Natural killer cell treated with Interleukin-12 subunit alpha and Interleukin-12 subunit beta and Interleukin-15 and Interleukin-18, amount 100 ng/mL, for 72 hours (primary cell): ENCODE data around the gene TENM4. TPM values are rescaled to one million over a fixed set of nuclear protein-coding genes. Genes with fewer than 3 reads are reported as not detected.
"Not testable (repeated sequence)": the region's sequence is repeated elsewhere in the genome, so short reads cannot be mapped to it uniquely, and the experiment has no call there.

ENCODE experiments used
- ATAC-seq, 2 donors: fragments of 150-1000 bp; cut with Tn5 transposase in 1 of 2; sonication (Bioruptor Pico), chemical (Tn5 transposase) in 1 of 2; 2 replicates each; pipeline ENCODE4 v1.10.0; 2021
- DNase-seq: peaks from one replicate; pipeline ENCODE4 v3.0.0; 2022; ENCODE audit warnings: low spot score
- H3K27ac Mint-ChIP-seq, 2 donors: 1 replicate in 1 of 2; 2 replicates in 1 of 2; pipeline ENCODE4 v1.8.0; 2022; ENCODE audit warnings: mixed read lengths in 2 of 2, mild to moderate bottlenecking in 1 of 2, moderate library complexity in 1 of 2
- H3K27me3 Mint-ChIP-seq, 2 donors: 1 replicate in 1 of 2; 2 replicates in 1 of 2; pipeline ENCODE4 v1.8.0; 2022; ENCODE audit warnings: mixed read lengths in 2 of 2
- H3K36me3 Mint-ChIP-seq: one replicate; pipeline ENCODE4 v1.8.0; 2022; ENCODE audit warnings: mixed read lengths
- H3K4me1 Mint-ChIP-seq, 2 donors: 1 replicate in 1 of 2; 2 replicates in 1 of 2; pipeline ENCODE4 v1.8.0; 2022; ENCODE audit warnings: low read depth in 2 of 2, mixed read lengths in 2 of 2, mild to moderate bottlenecking in 1 of 2
- H3K4me3 Mint-ChIP-seq: one replicate; pipeline ENCODE4 v1.8.0; 2022; ENCODE audit warnings: mixed read lengths
- H3K9me3 Mint-ChIP-seq: 2 replicates; pipeline ENCODE4 v1.8.0; 2022; ENCODE audit warnings: mixed read lengths
- total RNA-seq, 2 donors: library from RNA; stranded (reverse); gene quantifications; one replicate each; pipeline ENCODE4 v1.2.3, GENCODE V29; 2022

The TENM4 gene
- total RNA-seq, 2 donors from 2014 or later: not detected

DNA sequence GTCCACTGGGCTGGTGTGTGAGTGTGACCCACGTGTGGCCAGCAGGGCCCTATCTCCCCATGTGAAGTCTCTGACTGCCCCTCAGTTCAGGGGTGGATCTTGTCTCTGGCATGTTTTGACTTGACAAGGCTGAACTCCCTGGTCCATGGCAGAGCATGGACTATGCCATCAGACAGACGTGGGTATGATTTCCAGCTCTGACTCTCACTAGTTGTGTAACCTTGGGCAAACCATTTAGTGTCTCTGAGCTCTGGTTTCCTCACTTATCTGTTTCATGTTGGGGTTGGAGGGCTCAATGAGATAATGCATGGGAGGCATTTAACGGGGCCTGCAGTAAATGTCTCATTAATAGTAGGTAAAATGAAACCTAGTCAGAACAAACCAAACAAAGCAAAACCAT, 611.7 kb downstream of the TENM4 start:
- no peak for DNase-seq
- Mint-ChIP-seq H3K4me3 (no peak overlapping the region), H3K9me3 (no peaks in the 10 kb centered on the region), H3K27ac (no peak overlapping the region), H3K36me3 (no peaks in the 10 kb centered on the region), H3K4me1 (no peaks in the 10 kb centered on the region), H3K27me3 (peaks cover 0 to 10% of the 10 kb centered on the region in 2 donors)
- ATAC-seq: peak in 1 of 2 donors; percentile 44

DNA sequence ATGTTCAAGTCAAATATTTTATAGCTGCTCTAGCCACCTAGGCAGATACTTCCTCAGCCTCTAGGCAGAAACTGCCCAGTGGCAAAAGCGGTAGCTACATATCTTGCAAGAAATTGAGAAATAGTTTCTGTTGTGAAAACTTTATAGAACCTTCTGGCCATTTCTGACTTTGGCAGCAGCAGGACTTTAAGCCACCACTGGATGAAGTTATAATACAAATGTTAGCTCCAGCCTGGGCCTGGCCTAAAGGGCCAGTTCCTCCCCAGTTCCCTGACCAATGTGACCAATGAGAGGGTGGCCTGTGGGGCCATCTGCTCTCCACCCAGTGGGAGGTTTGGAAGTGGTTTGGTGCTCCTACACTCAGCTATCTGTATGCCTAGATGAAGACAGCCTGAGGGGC, 612.2 kb downstream of the TENM4 start:
- H3K36me3 Mint-ChIP-seq: no peaks in the 10 kb centered on the region

DNA sequence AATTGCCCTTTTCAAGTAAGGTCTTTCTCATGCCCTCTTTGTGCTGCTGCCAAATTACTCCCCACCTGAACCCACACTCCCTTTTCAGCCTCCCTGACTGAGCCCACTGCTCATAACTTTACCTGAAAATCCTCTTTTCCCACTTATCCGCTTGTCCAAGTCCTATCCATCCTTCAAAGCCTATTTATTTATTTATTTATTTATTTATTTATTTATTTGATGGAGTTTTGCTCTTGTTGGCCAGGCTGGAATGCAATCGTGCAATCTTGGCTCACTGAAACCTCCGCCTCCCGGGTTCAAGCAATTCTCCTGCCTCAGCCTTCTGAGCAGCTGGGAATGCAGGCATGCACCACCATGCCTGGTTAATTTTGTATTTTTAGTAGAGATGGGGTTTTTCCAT, 613.5 kb downstream of the TENM4 start:
- H3K9me3 Mint-ChIP-seq, H3K36me3 Mint-ChIP-seq, H3K27me3 Mint-ChIP-seq, H3K4me3 Mint-ChIP-seq, ATAC-seq, H3K27ac Mint-ChIP-seq, DNase-seq, H3K4me1 Mint-ChIP-seq: not testable (repeated sequence)

More for the DNA sequence above, 612.2 kb downstream of the TENM4 start:
- H3K9me3 Mint-ChIP-seq: no peaks in the 10 kb centered on the region
- DNase-seq (no peak), ATAC-seq (no peak)
- H3K27ac Mint-ChIP-seq: no peak overlapping the region
- no peaks in the 10 kb centered on the region for H3K4me1 Mint-ChIP-seq
- H3K27me3 Mint-ChIP-seq: peaks cover 0 to 5% of the 10 kb centered on the region in 2 donors
- H3K4me3 Mint-ChIP-seq: no peak overlapping the region

DNA sequence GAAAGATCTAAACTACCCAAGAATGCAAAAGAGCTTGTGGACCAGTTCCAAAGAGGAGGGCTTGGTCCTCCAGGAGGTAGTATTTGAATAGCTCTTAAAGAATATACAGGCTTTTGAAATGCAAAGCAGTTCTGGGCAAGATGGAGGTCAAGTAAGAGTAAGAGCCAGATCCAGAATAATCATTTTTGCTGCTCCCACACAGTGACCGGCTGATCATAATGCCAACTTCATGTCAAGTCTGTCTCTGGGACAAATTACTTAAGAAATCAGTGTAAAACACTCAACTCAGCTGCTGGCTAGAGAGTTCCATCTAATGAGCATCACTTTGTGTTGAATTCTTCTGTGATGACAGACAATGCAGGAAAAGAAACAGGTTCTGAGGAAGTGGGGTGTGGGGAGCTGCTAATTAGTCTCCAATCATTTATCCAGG, 615.2 kb downstream of the TENM4 start:
- Mint-ChIP-seq H3K4me3 (no peak overlapping the region), H3K36me3 (no peaks in the 10 kb centered on the region), H3K9me3 (no peaks in the 10 kb centered on the region), H3K27ac (no peak overlapping the region), H3K4me1 (no peaks in the 10 kb centered on the region), H3K27me3 (no peaks in the 10 kb centered on the region)
- ATAC-seq (no peak), DNase-seq (no peak)

DNA sequence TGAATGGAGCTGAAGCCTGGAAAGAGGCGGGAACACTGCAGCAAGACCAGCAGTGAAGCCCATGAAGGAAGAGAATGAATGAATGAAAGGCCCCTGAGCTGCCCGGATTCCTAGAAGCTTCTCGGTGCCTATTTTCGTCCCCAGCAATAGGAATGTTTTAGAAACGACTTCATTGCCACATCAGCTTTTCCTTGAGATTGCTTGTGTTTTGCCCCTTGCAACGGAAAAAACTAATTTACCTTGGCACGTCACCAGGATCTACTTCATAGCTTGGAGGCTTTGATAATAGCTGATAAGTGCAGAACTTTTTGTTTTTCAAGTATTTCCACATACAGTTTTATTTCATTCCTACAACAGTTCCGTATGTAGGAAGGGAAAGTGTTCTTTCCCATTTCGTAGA, 617.2 kb downstream of the TENM4 start:
- no peaks in the 10 kb centered on the region for H3K4me1 Mint-ChIP-seq
- H3K9me3 Mint-ChIP-seq: no peaks in the 10 kb centered on the region
- H3K27ac Mint-ChIP-seq: no peak overlapping the region
- no peak for DNase-seq
- ATAC-seq: no peak
- no peaks in the 10 kb centered on the region for H3K36me3 Mint-ChIP-seq
- peaks cover 0 to 4% of the 10 kb centered on the region in 2 donors for H3K27me3 Mint-ChIP-seq
- H3K4me3 Mint-ChIP-seq: no peak overlapping the region

DNA sequence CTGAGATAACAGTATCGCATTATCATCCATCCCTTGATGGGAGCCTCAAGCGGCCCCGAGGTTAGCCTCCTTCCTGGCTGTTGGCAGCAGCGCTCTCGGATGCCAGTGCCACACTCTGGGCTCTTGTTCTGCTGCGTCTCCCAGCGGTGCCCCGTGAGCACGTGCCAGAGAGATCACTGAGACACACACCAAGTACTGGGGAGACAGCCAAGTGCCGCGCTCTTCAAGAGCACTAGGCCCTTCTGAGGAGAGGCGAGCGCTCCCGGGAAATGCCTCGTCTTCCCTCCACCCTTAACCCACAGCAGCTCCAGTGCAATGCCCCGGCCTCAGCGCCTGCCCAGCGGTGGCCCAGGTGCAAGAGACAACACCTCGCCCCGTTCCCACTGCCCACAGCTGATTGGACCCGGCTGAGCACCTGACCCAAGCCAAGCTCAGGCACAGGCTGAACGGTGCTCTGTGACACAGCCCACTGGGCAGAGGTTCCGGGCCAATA, 617.9 kb downstream of the TENM4 start:
- ATAC-seq (peak in 1 of 2 donors; percentile 36), DNase-seq (no peak)
- no peaks in the 10 kb centered on the region for H3K9me3 Mint-ChIP-seq
- no peak overlapping the region for H3K27ac Mint-ChIP-seq
- H3K36me3 Mint-ChIP-seq: no peaks in the 10 kb centered on the region
- peaks cover 0 to 4% of the 10 kb centered on the region in 2 donors for H3K27me3 Mint-ChIP-seq
- no peaks in the 10 kb centered on the region for H3K4me1 Mint-ChIP-seq
- no peak overlapping the region for H3K4me3 Mint-ChIP-seq

DNA sequence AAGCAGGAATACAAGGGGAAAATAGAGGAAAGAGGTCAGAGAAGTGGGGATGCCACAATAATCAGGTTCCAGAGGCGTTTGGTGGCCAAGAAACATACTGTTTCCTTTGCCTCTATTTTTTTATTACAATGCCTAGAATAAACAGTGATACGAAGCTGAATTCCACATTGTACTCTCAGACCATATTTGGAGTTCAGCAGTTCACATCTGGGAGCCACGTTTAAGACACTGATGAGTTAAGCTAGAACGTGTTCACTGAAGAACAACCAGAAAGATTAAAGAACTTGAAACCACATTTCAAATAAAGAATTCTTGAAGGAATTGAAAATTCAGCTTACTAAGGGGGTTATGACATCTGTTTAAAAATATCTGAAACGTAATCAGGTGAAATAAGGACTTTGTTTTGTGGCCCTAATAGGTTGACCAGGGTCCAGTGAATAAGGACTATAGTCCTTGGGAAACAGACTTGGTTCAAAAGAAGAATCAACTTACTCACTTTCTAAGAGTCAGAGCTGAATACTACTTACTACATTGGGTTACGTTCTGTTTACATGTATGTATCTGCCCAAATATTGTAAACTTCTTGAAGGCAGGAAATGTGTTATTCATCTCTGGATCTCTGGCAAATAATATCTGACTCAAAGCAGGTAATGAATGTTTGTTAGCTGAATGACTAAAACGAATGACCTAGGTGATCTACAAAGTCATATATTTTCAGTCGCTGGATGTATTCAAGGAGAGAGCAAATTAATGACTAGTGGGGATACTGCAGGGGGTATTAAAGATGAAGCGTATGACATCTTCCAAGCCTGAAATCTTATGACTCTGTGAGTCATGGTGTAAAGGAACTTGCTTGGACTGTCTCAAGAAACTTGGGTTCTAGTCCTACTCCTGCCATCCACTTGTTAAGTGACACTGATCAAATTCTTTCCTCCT, 619.2 kb downstream of the TENM4 start:
- Mint-ChIP-seq H3K27ac (no peak overlapping the region), H3K27me3 (peaks cover 0 to 4% of the 10 kb centered on the region in 2 donors), H3K9me3 (no peaks in the 10 kb centered on the region), H3K36me3 (no peaks in the 10 kb centered on the region), H3K4me1 (no peaks in the 10 kb centered on the region), H3K4me3 (no peak overlapping the region)
- DNase-seq: no peak
- ATAC-seq: no peak

DNA sequence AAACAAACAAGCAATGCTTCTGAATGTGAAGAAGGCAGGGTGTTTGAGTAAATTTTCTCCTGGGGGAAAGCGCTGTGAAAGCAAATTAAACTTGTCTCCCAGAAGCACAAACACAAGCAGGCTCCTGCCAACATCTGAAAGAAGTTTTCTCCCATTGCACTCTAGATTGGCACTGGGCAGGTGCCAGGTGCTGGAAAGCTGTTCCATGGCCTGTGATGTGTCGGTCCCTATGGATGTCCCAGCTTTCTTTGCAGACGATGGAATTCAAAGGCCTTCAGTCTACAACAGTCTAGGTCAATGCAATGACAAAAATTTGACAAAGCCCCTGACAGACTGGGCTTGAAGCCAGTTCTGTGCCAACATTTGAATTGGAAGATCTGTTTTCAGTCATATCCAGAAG, 620.1 kb downstream of the TENM4 start:
- DNase-seq (no peak), ATAC-seq (no peak)
- Mint-ChIP-seq H3K36me3 (no peaks in the 10 kb centered on the region), H3K4me3 (no peak overlapping the region), H3K27me3 (peaks cover 0 to 4% of the 10 kb centered on the region in 2 donors), H3K27ac (no peak overlapping the region), H3K4me1 (no peaks in the 10 kb centered on the region), H3K9me3 (no peaks in the 10 kb centered on the region)

DNA sequence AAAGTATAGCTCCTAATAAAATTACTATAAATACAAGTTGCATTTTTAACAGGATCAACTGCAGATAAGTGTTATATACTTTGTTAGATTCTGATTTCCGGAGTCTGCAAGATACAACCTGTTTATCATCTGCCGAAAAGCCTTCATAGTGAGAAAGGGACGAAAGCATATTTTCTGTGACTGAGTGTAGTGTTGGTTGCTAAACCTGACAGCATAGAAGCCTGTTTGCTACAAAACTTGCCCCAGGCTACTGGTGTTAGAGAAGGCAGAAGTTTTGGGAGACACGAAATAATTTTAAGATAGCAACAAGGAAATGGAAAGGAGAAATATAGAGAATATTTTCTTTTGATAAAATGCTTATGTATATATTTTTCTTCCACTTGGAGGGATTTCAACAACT, 622.6 kb downstream of the TENM4 start:
- no peaks in the 10 kb centered on the region for H3K4me1 Mint-ChIP-seq
- no peak overlapping the region for H3K4me3 Mint-ChIP-seq
- no peaks in the 10 kb centered on the region for H3K9me3 Mint-ChIP-seq
- H3K36me3 Mint-ChIP-seq: no peaks in the 10 kb centered on the region
- no peak for ATAC-seq
- H3K27me3 Mint-ChIP-seq: peaks cover 7 to 8% of the 10 kb centered on the region in 2 donors
- DNase-seq: no peak
- no peak overlapping the region for H3K27ac Mint-ChIP-seq

DNA sequence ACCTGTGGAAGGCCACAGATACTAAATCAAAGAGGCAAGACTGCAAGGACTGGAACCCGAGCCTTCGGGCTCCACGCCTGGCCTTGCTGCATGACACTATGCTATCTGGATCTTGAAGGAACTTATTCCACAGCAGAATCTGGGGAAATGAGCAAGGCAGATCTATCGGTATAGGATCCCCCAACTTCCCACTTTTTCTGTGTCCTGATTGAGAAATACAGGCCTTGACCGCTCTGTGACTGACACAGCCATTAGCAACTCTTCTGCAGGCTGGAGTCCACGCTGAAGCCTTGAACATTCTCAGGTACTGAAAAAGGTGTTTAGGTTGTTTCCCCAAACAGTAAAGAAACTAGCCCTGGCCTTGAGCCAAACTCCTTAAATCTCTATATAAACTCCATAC, 625.0 kb downstream of the TENM4 start:
- Mint-ChIP-seq H3K4me3 (no peak overlapping the region), H3K36me3 (no peaks in the 10 kb centered on the region), H3K4me1 (no peaks in the 10 kb centered on the region), H3K27ac (no peak overlapping the region), H3K27me3 (peaks cover 8 to 11% of the 10 kb centered on the region in 2 donors), H3K9me3 (no peaks in the 10 kb centered on the region)
- DNase-seq (no peak), ATAC-seq (no peak)

DNA sequence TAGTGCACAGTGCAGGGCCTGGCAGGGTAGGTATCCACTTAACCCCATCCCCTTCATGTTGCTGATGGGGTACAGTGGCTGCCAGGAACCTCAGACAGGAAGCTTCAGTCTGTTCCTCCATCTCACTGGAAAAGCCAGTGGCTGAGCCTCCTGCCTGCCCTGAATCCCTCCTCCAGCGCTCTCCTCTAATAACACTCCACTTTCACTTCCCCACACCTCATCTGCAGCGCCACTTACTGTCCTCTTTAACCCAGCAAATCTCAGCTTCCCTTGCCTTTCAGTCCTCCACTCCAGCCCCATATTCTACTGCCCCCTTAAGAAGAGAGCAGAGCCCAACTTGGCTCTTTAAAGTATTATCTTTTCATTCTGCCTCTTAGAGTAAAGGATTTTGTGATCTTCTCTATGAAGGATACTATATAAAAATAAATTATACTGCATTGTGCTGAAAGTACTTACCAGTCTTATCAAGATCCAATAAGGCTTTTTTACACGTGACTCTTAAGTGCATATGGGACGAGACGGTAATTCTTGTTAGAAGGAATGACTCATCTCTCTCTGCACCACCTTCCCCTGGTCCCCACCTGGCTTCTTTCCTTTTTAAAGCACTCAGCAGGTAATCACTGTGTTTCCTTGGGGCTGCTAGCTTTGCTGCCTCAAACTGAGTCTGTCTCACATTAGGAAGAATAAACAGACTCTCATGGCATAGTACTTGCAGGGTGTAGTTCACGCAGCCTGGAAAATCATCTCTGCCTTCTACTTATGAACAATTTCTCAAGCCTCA, 628.1 kb downstream of the TENM4 start:
- DNase-seq: no peak
- no peak overlapping the region for H3K4me3 Mint-ChIP-seq
- peak in 1 of 2 donors; percentile 37 for ATAC-seq
- peaks cover 7 to 12% of the 10 kb centered on the region in 2 donors for H3K27me3 Mint-ChIP-seq
- no peaks in the 10 kb centered on the region for H3K9me3 Mint-ChIP-seq
- H3K27ac Mint-ChIP-seq: no peak overlapping the region
- no peaks in the 10 kb centered on the region for H3K4me1 Mint-ChIP-seq
- H3K36me3 Mint-ChIP-seq: no peaks in the 10 kb centered on the region

DNA sequence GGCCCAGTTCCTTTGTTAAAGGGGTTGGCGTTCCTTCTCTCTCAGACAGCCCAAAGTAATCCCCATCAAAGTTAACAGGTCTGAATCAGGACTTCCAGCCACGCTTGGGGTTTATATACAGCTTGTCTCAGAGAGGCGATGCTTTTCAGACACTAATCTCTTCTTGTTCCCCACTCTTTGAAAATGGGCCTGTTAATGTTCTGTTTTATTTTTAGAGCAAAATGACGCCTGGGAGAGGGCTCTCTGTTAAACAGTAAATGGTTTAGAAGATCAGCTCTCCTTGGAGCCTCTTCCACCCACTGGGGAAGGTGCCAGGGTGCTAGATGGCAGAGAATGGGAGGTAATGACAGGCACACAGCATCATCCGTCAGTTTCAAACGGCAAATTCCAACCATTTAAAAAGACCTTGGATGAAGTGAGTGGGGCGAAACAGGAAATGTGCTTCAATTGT, 630.2 kb downstream of the TENM4 start:
- ATAC-seq: no peak
- DNase-seq: no peak
- Mint-ChIP-seq H3K27ac (no peak overlapping the region), H3K9me3 (no peaks in the 10 kb centered on the region), H3K27me3 (peaks cover 7 to 11% of the 10 kb centered on the region in 2 donors), H3K4me3 (no peak overlapping the region), H3K36me3 (no peaks in the 10 kb centered on the region), H3K4me1 (no peaks in the 10 kb centered on the region)

DNA sequence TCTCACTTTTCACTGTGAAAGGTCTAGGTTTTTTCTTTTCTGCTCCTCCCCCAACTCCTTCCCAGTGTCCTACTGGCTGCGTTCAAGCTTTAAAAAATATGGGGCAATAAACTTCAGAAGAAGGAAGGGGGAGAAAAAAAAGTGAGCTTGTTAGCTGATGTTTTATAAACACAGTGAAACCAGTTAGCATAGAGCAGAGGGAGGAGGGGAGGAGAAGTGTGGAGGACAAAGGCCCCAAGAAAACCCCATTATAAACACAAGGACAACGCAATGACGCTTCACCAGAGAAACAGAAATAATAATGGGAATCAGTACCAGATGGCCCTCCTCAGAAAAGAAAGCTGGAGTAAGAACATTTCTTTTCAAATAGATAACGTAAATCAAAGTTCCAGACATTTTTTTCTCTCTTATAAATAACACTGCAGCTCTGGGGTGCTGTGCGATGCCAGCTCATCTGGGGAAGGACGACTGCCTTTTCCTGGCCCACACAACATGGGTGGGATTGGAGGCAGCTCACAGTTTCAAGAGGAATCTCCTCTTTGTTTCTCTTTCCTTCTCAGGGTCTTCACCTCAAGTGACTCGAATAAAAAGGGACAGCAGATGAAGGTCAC, 630.8 kb downstream of the TENM4 start:
- H3K27me3 Mint-ChIP-seq: peaks cover 4 to 6% of the 10 kb centered on the region in 2 donors
- no peaks in the 10 kb centered on the region for H3K36me3 Mint-ChIP-seq
- no peaks in the 10 kb centered on the region for H3K9me3 Mint-ChIP-seq
- ATAC-seq: no peak
- DNase-seq: no peak
- no peak overlapping the region for H3K27ac Mint-ChIP-seq
- no peaks in the 10 kb centered on the region for H3K4me1 Mint-ChIP-seq
- no peak overlapping the region for H3K4me3 Mint-ChIP-seq
